ENCODE data around the gene SHB.

DNA sequence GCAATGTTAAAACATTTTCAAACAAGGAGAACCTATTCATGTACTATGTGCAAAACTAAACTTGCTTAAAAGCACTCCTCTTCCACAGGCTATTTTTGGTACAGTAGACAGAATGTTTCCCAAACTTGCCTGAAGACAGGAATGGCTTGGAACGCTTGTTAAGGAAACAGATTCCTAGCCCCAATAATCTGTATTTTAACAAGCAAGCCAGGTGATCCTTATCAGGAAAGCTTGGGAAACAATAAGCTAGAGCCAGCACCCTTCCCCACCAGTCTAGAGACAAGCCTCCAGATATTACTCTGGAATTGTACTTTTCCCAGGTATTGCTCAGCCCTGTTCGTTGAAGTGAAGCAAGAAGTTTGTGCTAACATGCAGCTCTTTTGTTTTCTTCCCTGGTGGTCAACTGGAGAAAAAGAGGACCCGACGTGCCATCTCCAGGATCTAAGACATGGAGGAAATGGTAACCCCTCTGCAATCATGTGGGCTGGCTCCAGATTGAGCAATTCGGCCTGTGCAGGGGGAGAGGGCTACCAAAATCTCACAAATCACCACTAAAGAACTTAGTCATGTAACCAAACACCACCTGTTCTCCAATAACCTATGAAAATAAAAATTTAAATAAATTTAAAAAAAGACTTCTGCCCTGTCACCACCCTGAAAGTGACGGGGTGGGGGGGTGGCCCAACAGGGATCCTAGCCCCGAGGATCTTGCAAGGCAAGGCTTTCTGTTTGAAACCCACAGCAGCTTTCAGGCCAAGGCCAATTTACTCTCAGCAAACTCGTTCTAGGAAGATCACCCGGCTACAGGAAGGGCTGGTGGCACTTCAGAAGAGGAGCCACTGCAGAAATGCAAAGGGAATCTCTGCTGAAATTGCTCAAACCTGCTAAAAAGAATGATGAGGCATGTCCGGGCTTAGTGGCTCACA is 48.6 kb downstream of the SHB start:
- no peak for TF ChIP-seq EZH2 (IDR thresholded peaks at IDR 0.05; ENCODE audit: low read length)
- TF ChIP-seq, protein P1, sequence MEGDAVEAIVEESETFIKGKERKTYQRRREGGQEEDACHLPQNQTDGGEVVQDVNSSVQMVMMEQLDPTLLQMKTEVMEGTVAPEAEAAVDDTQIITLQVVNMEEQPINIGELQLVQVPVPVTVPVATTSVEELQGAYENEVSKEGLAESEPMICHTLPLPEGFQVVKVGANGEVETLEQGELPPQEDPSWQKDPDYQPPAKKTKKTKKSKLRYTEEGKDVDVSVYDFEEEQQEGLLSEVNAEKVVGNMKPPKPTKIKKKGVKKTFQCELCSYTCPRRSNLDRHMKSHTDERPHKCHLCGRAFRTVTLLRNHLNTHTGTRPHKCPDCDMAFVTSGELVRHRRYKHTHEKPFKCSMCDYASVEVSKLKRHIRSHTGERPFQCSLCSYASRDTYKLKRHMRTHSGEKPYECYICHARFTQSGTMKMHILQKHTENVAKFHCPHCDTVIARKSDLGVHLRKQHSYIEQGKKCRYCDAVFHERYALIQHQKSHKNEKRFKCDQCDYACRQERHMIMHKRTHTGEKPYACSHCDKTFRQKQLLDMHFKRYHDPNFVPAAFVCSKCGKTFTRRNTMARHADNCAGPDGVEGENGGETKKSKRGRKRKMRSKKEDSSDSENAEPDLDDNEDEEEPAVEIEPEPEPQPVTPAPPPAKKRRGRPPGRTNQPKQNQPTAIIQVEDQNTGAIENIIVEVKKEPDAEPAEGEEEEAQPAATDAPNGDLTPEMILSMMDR (optimal IDR thresholded peaks at IDR 0.05 in 1 of 3, IDR thresholded peaks at IDR 0.05 in 1 of 3, conservative IDR thresholded peaks at IDR 0.05 in 1 of 3; ENCODE audit: extremely low read depth in 1 of 3, insufficient read depth in 2 of 3, low read length in 3 of 3), result no peak
